Endothelial cell of umbilical vein (primary cell): ENCODE measurements around the gene BNC2. TPM values are rescaled to one million over a fixed set of nuclear protein-coding genes. Genes with fewer than 3 reads are reported as not detected.

Experiments used
- BruUV-seq: library from RNA; stranded (reverse); fragments of 400-500 nt; replicated peaks from 2 replicates; lab custom pipeline; 2021; lab: Mats Ljungman, UMichigan
- CTCF ChIA-PET: fragments of 300-600, 350-600 bp; sonication (Branson Sonifier 250); formaldehyde crosslinking; loops from one replicate; lab custom pipeline; 2021; ENCODE audit warnings: antibody characterized with exemption, inconsistent platforms; lab: Charles Lee
- POLR2A ChIA-PET: fragments of 300-600, 350-600 bp; sonication (Branson Sonifier 250); formaldehyde crosslinking; loops from one replicate; lab custom pipeline; 2021; ENCODE audit warnings: antibody characterized with exemption, inconsistent platforms; lab: Charles Lee
- DNase-seq: peaks from one replicate; pipeline ENCODE4 v3.0.0-alpha.2; 2011; ENCODE audit warnings: low read depth, low spot score
- FAIRE-seq: peaks from 2 replicates; lab custom pipeline; 2011; peaks lifted over from hg19 to GRCh38; lab: Jason Lieb, UNC
- H2AFZ ChIP-seq: 2 replicates; pipeline ENCODE4 v1.6.0; 2012; ENCODE audit warnings: low read depth, low read length, control low read depth, inconsistent platforms
- H3K27ac ChIP-seq: 2 replicates; pipeline ENCODE4 v1.5.1; 2011; ENCODE audit warnings: low read depth, mild to moderate bottlenecking, control low read depth, low read length, moderate library complexity; ENCODE audit not compliant: insufficient read depth
- H3K27me3 ChIP-seq, 2 experiments: 2 replicates each; pipeline versions ENCODE4 v1.6.0 to v1.6.1; 2011; ENCODE audit warnings: low read length in 2 of 2, mixed read lengths in 1 of 2; ENCODE audit not compliant: control insufficient read depth in 2 of 2, insufficient read depth in 2 of 2
- H3K36me3 ChIP-seq, 2 experiments: 2 replicates in 1 of 2; 3 replicates in 1 of 2; pipeline ENCODE4 v1.5.1; 2011; ENCODE audit warnings: low read length in 2 of 2, mild to moderate bottlenecking in 1 of 2, moderate library complexity in 1 of 2; ENCODE audit not compliant: control insufficient read depth in 2 of 2, insufficient read depth in 2 of 2; ENCODE audit errors: extremely low read depth in 1 of 2
- H3K4me1 ChIP-seq: 3 replicates; pipeline ENCODE4 v1.5.1; 2011; ENCODE audit warnings: mild to moderate bottlenecking, low read length; ENCODE audit not compliant: control insufficient read depth, insufficient read depth; ENCODE audit errors: extremely low read depth
- H3K4me2 ChIP-seq: 2 replicates; pipeline ENCODE4 v1.6.1; 2011; ENCODE audit warnings: low read length, control low read depth, mixed read lengths; ENCODE audit not compliant: insufficient read depth
- H3K4me3 ChIP-seq, 3 experiments: fragments of 200-600 bp in 1 of 3; sonication (generic), shearing (Covaris generic) in 1 of 3; replicated peaks in 1 of 3; 2 replicates each; pipeline ENCODE4 v1.5.1; 2011 to 2016; ENCODE audit warnings: control low read depth in 3 of 3, low read length in 3 of 3, mild to moderate bottlenecking in 2 of 3, inconsistent platforms in 1 of 3, low read depth in 1 of 3, moderate library complexity in 1 of 3; ENCODE audit not compliant: insufficient read depth in 1 of 3
- H3K79me2 ChIP-seq: 2 replicates; pipeline ENCODE4 v1.6.0; 2012; ENCODE audit warnings: low read length, inconsistent platforms; ENCODE audit not compliant: control insufficient read depth, insufficient read depth
- H3K9ac ChIP-seq: replicated peaks from 2 replicates; pipeline ENCODE3; 2011; ENCODE audit warnings: low read length, control low read depth; ENCODE audit not compliant: insufficient read depth; ENCODE audit errors: extremely low read depth
- H3K9me1 ChIP-seq: replicated peaks from 3 replicates; pipeline ENCODE4 v1.6.0; 2011; ENCODE audit warnings: mild to moderate bottlenecking, low read length; ENCODE audit not compliant: control insufficient read depth, insufficient read depth; ENCODE audit errors: extremely low read depth
- H3K9me3 ChIP-seq: replicated peaks from 2 replicates; pipeline ENCODE4 v1.5.1; 2012; ENCODE audit warnings: low read length, inconsistent platforms; ENCODE audit not compliant: control insufficient read depth, insufficient read depth
- H4K20me1 ChIP-seq: replicated peaks from 2 replicates; pipeline ENCODE3; 2011; ENCODE audit warnings: mild to moderate bottlenecking, low read length; ENCODE audit not compliant: control insufficient read depth, insufficient read depth; ENCODE audit errors: extremely low read depth
- EZH2 ChIP-seq: IDR thresholded peaks from 2 replicates; pipeline ENCODE4 v1.6.1; 2012; ENCODE audit warnings: borderline replicate concordance, low read depth, mild to moderate bottlenecking, moderate library complexity, low read length, inconsistent platforms; ENCODE audit not compliant: severe bottlenecking
- FOS ChIP-seq: IDR thresholded peaks from 2 replicates; pipeline ENCODE4 v1.6.1; 2011; ENCODE audit warnings: mild to moderate bottlenecking, low read length, moderate library complexity, borderline replicate concordance; ENCODE audit not compliant: insufficient read depth
- GATA2 ChIP-seq: IDR thresholded peaks from 2 replicates; pipeline ENCODE4 v1.7.0; 2011; ENCODE audit warnings: low read depth, mild to moderate bottlenecking, moderate library complexity, mixed read lengths, low read length; ENCODE audit not compliant: insufficient read length, insufficient read depth
- JUN ChIP-seq: IDR thresholded peaks from 2 replicates; pipeline ENCODE4 v1.6.1; 2011; ENCODE audit warnings: borderline replicate concordance, low read depth; ENCODE audit not compliant: insufficient read length, insufficient read depth
- MYC ChIP-seq: IDR thresholded peaks from one replicate; pipeline ENCODE4 v1.6.1; 2011; ENCODE audit warnings: mild to moderate bottlenecking, low read depth, low read length
- POLR2A ChIP-seq: IDR thresholded peaks from 2 replicates; pipeline ENCODE4 v1.6.1; 2012; ENCODE audit warnings: low read depth, mild to moderate bottlenecking, control low read depth, low read length
- POLR2AphosphoS5 ChIP-seq: IDR thresholded peaks from 2 replicates; pipeline ENCODE4 v1.6.1; 2012; ENCODE audit warnings: low read depth, mild to moderate bottlenecking, control low read depth, low read length, moderate library complexity; ENCODE audit not compliant: insufficient read depth
- dilution Hi-C: fragments of 300-500 bp; cut with MboI; formaldehyde crosslinking; loops from one replicate; pipeline ENCODE4 v1.15.0; 2019; ENCODE audit warnings: low sequenced_read_pairs; ENCODE audit not compliant: extremely low pct_ligation_motif_present
- intact Hi-C: fragments of 100-400 bp; cut with micrococcal nuclease; formaldehyde crosslinking; loops from one replicate; pipeline ENCODE4 v1.10.0; 2022
- polyA plus RNA-seq, 4 experiments: library from polyadenylated mRNA; depleted of rRNA in 3 of 4; stranded (reverse) in 3 of 4; unstranded in 1 of 4; fragments of >200 nt; gene quantifications; 2 replicates each; pipeline versions ENCODE4 v1.2.1 to v1.2.3, GENCODE V29; 2011 to 2012; ENCODE audit warnings: missing spikeins in 1 of 4
- total RNA-seq: library from RNA; stranded (reverse); gene quantifications from 2 replicates; pipeline ENCODE4 v1.2.3, GENCODE V29; 2021
- TF ChIP-seq, protein P1 (sequence below): IDR thresholded peaks from 2 replicates; pipeline ENCODE4 v1.6.1; 2011; ENCODE audit not compliant: insufficient read depth, insufficient read length
- TF ChIP-seq, protein P2 (sequence below), 2 donors: IDR thresholded peaks; 1 replicate in 1 of 2; 2 replicates in 1 of 2; pipeline ENCODE4 v1.5.1; 2011; ENCODE audit warnings: low read length in 2 of 2, mild to moderate bottlenecking in 2 of 2, moderate library complexity in 2 of 2, control low read depth in 1 of 2, inconsistent platforms in 1 of 2, low read depth in 1 of 2; ENCODE audit not compliant: insufficient read depth in 1 of 2; ENCODE audit errors: extremely low read depth in 1 of 2

BNC2 gene
- total and polyA plus RNA-seq, 2 donors (not counting 3 experiments of a cell fraction or from before 2014, with no cell fraction given), result 12.1 to 34.3 TPM

- H3K79me2 ChIP-seq, result no peaks in the 10 kb centered on the region
- no TSS peak for BruUV-seq
- H3K4me1 ChIP-seq, result peaks cover 4% of the 10 kb centered on the region
- no peaks in the 10 kb centered on the region for H3K9me1 ChIP-seq
- no peak overlapping the region for H3K9ac ChIP-seq
- H3K36me3 ChIP-seq, result no peaks in the 10 kb centered on the region
- H3K4me2 ChIP-seq, result no peak overlapping the region
- FAIRE-seq (no peak), DNase-seq (no peak)
- CTCF ChIA-PET, result no interaction called here
- POLR2A ChIA-PET, result interaction anchor here (0.6 kb wide), 1 partner anchor 85 kb away, joined by 4 read pairs; no protein-coding TSS in a partner anchor
- H3K9me3 ChIP-seq, result no peaks in the 10 kb centered on the region
- no peak overlapping the region for H3K4me3 ChIP-seq
- intact Hi-C loops (no loop called here), dilution Hi-C loops (no loop called here)
- no peaks in the 10 kb centered on the region for H4K20me1 ChIP-seq
- TF ChIP-seq FOS, result no peak
- no peak for TF ChIP-seq GATA2
- no peak for TF ChIP-seq MYC
- TF ChIP-seq POLR2AphosphoS5, result no peak
- no peak for TF ChIP-seq EZH2
- TF ChIP-seq, protein P1, sequence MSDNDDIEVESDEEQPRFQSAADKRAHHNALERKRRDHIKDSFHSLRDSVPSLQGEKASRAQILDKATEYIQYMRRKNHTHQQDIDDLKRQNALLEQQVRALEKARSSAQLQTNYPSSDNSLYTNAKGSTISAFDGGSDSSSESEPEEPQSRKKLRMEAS, result no peak
- TF ChIP-seq, protein P2, sequence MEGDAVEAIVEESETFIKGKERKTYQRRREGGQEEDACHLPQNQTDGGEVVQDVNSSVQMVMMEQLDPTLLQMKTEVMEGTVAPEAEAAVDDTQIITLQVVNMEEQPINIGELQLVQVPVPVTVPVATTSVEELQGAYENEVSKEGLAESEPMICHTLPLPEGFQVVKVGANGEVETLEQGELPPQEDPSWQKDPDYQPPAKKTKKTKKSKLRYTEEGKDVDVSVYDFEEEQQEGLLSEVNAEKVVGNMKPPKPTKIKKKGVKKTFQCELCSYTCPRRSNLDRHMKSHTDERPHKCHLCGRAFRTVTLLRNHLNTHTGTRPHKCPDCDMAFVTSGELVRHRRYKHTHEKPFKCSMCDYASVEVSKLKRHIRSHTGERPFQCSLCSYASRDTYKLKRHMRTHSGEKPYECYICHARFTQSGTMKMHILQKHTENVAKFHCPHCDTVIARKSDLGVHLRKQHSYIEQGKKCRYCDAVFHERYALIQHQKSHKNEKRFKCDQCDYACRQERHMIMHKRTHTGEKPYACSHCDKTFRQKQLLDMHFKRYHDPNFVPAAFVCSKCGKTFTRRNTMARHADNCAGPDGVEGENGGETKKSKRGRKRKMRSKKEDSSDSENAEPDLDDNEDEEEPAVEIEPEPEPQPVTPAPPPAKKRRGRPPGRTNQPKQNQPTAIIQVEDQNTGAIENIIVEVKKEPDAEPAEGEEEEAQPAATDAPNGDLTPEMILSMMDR (IDR thresholded peaks at IDR 0.05; ENCODE audit: extremely low read depth in 1 of 2, insufficient read depth in 1 of 2, low read depth in 1 of 2, low read length in 2 of 2), result no peak
- no peak for TF ChIP-seq POLR2A
- TF ChIP-seq JUN, result no peak
- no peak overlapping the region for H3K27ac ChIP-seq
- H3K27me3 ChIP-seq, result no peaks in the 10 kb centered on the region
- no peak overlapping the region for H2AFZ ChIP-seq
These were observed 45.1 kb downstream of the BNC2 start for GRCh38 chr9:16825331-16825725.
